GM12865 (cell line): ENCODE data around the gene SCN1B.

ENCODE experiments used
- DNase-seq: peaks from one replicate; pipeline ENCODE4 v3.0.0; 2010; ENCODE audit warnings: low read depth
- H3K4me3 ChIP-seq: 2 replicates; pipeline ENCODE4 v1.5.1; 2011; ENCODE audit warnings: mild to moderate bottlenecking, low read depth, low read length, control low read depth
- TF ChIP-seq, protein P1 (sequence below): IDR thresholded peaks from 2 replicates; pipeline ENCODE4 v1.5.1; 2011; ENCODE audit warnings: low read length, control low read depth, low read depth, inconsistent platforms; ENCODE audit not compliant: insufficient read depth; ENCODE audit errors: missing control alignments

Gene SCN1B

DNA sequence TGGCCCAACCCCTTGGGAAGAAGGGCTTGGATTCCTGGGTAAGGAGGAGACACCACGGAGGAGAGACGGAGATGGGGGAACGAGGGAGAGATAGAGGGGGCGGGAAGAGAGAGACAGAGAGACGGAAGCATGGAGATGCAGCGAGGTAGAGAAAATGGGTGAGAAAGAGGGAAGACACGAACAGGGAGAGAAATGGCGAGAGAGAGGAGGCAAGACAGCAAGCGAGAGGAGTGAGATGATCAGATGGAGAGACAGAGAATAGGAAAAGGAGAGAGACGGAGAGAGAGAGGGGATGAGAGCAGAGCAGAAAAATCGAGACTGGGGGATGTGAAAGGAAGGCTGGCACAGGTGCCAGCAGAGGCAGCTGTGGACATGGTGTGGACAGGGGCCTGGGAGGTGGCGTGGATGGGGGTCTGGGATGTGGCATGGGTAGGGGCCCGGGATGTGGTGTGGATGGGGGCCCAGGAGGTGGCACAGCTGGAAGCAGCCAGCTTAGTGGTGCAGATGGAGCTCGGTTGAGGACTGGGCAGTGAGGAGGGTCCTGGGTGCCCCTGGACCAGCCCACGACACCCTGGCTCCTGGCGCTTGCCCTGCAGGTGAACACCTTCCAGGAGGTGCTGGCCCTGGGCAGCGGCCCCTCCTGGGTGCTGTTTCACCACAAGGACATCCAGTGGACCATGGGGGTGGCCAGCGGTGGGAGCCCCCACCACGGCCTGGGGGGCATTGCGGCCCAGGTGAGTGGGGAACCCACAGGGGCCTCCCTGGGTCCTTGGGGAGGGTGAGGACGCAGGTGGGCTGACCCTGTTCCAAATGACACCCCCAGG is 45.1 kb downstream of the SCN1B start:
- TF ChIP-seq, protein P1, sequence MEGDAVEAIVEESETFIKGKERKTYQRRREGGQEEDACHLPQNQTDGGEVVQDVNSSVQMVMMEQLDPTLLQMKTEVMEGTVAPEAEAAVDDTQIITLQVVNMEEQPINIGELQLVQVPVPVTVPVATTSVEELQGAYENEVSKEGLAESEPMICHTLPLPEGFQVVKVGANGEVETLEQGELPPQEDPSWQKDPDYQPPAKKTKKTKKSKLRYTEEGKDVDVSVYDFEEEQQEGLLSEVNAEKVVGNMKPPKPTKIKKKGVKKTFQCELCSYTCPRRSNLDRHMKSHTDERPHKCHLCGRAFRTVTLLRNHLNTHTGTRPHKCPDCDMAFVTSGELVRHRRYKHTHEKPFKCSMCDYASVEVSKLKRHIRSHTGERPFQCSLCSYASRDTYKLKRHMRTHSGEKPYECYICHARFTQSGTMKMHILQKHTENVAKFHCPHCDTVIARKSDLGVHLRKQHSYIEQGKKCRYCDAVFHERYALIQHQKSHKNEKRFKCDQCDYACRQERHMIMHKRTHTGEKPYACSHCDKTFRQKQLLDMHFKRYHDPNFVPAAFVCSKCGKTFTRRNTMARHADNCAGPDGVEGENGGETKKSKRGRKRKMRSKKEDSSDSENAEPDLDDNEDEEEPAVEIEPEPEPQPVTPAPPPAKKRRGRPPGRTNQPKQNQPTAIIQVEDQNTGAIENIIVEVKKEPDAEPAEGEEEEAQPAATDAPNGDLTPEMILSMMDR = no peak
- no peak for DNase-seq
- H3K4me3 ChIP-seq = no peak overlapping the region

DNA sequence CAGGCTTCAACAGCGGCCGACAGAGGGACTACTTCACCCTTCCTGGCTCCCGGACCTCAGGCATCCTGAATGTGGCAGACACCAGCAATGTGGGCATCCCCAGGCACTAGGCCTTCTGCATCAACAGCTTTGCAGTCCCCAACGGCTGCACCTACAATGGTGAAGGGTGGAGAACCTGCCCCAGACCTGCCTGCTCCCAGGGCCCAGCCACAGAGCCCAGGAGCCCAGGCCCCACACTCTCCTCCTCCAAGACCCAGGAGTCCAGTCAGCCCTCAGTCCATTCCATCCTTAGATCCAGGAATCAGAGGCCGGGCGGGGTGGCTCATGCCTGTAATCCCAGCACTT is 45.7 kb downstream of the SCN1B start:
- TF ChIP-seq, protein P1 = no peak
- H3K4me3 ChIP-seq = no peak overlapping the region
- no peak for DNase-seq

DNA sequence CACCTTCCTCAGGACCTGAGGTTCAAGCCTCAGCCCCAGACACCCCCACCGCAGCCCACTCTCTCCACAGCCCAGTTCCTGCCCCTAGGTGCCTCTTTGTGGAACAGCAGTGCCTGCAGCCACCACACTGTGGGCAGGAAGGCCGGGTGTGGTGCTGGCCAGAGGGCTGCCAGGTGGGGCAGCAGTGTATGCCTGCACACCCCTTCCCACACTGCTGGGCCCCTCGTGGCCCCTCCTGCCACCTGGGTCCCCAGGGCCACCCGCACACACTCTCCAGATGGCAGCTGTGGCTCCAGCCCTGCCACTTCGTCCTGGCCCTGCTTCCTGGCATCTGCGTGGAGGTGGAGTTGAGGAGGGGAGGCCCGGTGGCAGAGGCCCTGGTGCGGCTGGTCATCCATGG is 46.4 kb downstream of the SCN1B start:
- TF ChIP-seq, protein P1 = no peak
- DNase-seq = no peak
- no peak overlapping the region for H3K4me3 ChIP-seq

GRCh38 chr19:35077411-35078223 is 47.3 kb downstream of the SCN1B start:
- H3K4me3 ChIP-seq = no peak overlapping the region
- no peak for DNase-seq
- TF ChIP-seq, protein P1 = no peak

DNA sequence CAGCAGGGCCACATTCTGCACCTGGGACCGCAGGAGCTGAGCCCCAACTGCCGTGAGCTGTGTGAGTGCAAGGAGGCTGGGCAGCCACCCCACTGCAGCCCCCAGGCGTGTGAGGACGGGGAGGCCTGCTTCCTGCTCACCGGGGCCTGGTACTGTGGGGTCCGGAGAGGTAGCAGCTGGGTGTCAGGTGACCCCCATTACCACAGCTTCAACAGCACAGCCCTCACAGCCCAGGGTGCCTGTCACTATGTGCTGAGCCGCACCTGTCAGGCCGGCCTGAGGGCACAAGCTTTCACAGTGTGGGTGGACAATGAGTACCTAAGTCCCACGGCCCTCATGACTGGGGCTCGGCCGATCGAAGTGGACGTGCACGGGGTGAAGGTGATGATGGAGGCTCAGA is 49.6 kb downstream of the SCN1B start:
- DNase-seq = no peak
- TF ChIP-seq, protein P1 = no peak
- no peak overlapping the region for H3K4me3 ChIP-seq

DNA sequence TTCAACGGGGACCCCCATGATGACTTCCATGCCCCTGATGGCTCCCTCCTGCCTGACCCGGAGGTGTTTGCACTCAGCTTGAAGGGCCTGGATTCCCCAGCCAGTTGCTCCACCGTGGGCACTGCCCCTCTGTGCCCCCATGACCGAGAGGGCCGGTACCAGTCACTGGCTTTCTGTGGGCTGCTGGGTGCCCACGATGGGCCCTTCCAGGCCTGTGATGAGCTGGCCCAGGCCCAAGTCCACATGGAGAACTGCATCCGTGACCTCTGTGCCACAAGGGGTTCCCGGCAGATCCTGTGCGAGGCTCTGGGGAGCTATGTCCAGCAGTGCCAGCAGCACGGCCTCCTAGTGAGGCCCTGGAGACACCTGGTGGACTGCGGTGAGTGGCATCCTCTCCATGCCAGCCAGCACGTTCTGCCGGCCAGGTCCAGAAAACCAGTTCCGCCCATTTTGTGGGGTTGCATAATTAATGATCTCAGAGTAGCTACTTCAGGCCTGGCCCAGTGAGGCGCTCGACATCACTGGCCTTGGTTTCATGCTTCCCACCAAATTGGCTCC is 50.4 kb downstream of the SCN1B start:
- no peak for DNase-seq
- H3K4me3 ChIP-seq = no peak overlapping the region
- TF ChIP-seq, protein P1 = no peak
